Measurements from ENCODE around the gene COX19. TPM values are rescaled to one million over a fixed set of nuclear protein-coding genes. Genes with fewer than 3 reads are reported as not detected.

Gene COX19
- total RNA-seq, 4 donors from 2014 or later: 4.7 to 6.5 (median 5.2) TPM

GRCh38 chr7:996079-996872, 20.9 kb upstream of the COX19 start:
- in situ Hi-C loops (cut with MboI; ENCODE audit: low sequenced_read_pairs in 4 of 4): loop anchor here (10.0 to 25.0 kb wide), 3 partner anchors 49 to 166 kb away; partner anchors contain the start of genes ZFAND2A (in 2 of the 4) and GPR146 (in 1 of the 4)

GRCh38 chr7:995571-995970, 20.2 kb upstream of the COX19 start:
- Histone ChIP-seq H3K27me3 (peaks cover 9 to 25% (median 22%) of the 10 kb centered on the region in 3 donors), H3K4me3 (no peak overlapping the region), H3K36me3 (no peaks in the 10 kb centered on the region), H3K27ac (no peak overlapping the region), H3K4me1 (peaks cover 3% of the 10 kb centered on the region in 2 donors), H3K9me3 (no peaks in the 10 kb centered on the region)
- intact Hi-C loops (cut with DNase I; ENCODE audit: low total_unique reads) (no loop called here), in situ Hi-C loops (cut with MboI; ENCODE audit: low sequenced_read_pairs in 4 of 4) (loop anchor here (10.0 to 25.0 kb wide), 3 partner anchors 49 to 167 kb away; partner anchors contain the start of genes ZFAND2A (in 2 of the 4) and GPR146 (in 1 of the 4))
- TF ChIP-seq CTCF (IDR thresholded peaks at IDR 0.05 in 4 of 5, conservative IDR thresholded peaks at IDR 0.05 in 1 of 5): no peak
- no peak for TF ChIP-seq POLR2A (IDR thresholded peaks at IDR 0.05)
- DNase-seq (no peak), ATAC-seq (no peak)

More at GRCh38 chr7:996079-996872, 20.9 kb upstream of the COX19 start:
- TF ChIP-seq CTCF (IDR thresholded peaks at IDR 0.05 in 4 of 5, conservative IDR thresholded peaks at IDR 0.05 in 1 of 5) (no peak), POLR2A (IDR thresholded peaks at IDR 0.05) (no peak)
- Histone ChIP-seq H3K4me3 (no peak overlapping the region), H3K27ac (no peak overlapping the region), H3K4me1 (peaks cover 3% of the 10 kb centered on the region in 2 donors), H3K9me3 (no peaks in the 10 kb centered on the region), H3K36me3 (no peaks in the 10 kb centered on the region), H3K27me3 (peaks cover 8 to 18% (median 15%) of the 10 kb centered on the region in 3 donors)
- DNase-seq (no peak), ATAC-seq (no peak)
- intact Hi-C loops (cut with DNase I; ENCODE audit: low total_unique reads): no loop called here

GRCh38 chr7:994592-995308, 19.4 kb upstream of the COX19 start:
- H3K27ac ChIP-seq: no peak overlapping the region
- intact Hi-C loops (cut with DNase I; ENCODE audit: low total_unique reads): no loop called here
- H3K9me3 ChIP-seq: no peaks in the 10 kb centered on the region
- TF ChIP-seq CTCF (IDR thresholded peaks at IDR 0.05 in 4 of 5, conservative IDR thresholded peaks at IDR 0.05 in 1 of 5) (no peak), POLR2A (IDR thresholded peaks at IDR 0.05) (no peak)
- peaks cover 12 to 29% (median 26%) of the 10 kb centered on the region in 3 donors for H3K27me3 ChIP-seq
- DNase-seq (no peak), ATAC-seq (no peak)
- no peaks in the 10 kb centered on the region for H3K36me3 ChIP-seq
- in situ Hi-C loops (cut with MboI; ENCODE audit: low sequenced_read_pairs in 4 of 4): loop anchor here (5.0 to 25.0 kb wide), 4 partner anchors 50 to 168 kb away; partner anchors contain the start of genes ZFAND2A (in 2 of the 4) and GPR146 (in 1 of the 4)
- no peak overlapping the region for H3K4me3 ChIP-seq
- peaks cover 3% of the 10 kb centered on the region in 2 donors for H3K4me1 ChIP-seq

GRCh38 chr7:992709-993607, 17.6 kb upstream of the COX19 start:
- Histone ChIP-seq H3K9me3 (no peaks in the 10 kb centered on the region), H3K27ac (no peak overlapping the region), H3K4me3 (no peak overlapping the region), H3K27me3 (peaks cover 28 to 46% (median 44%) of the 10 kb centered on the region in 3 donors), H3K36me3 (no peaks in the 10 kb centered on the region), H3K4me1 (peaks cover 3% of the 10 kb centered on the region in 2 donors)
- peak; percentile 94 to 97 for ATAC-seq
- DNase-seq: peak; percentile 92
- peak; percentile 99 to 100 (median 100) for TF ChIP-seq CTCF (IDR thresholded peaks at IDR 0.05 in 4 of 5, conservative IDR thresholded peaks at IDR 0.05 in 1 of 5)
- no peak for TF ChIP-seq POLR2A (IDR thresholded peaks at IDR 0.05)
- in situ Hi-C loops (cut with MboI; ENCODE audit: low sequenced_read_pairs in 4 of 4) (loop anchor here (5.0 to 25.0 kb wide), 4 partner anchors 52 to 169 kb away; partner anchors contain the start of genes ZFAND2A (in 2 of the 4) and GPR146 (in 1 of the 4)), intact Hi-C loops (cut with DNase I; ENCODE audit: low total_unique reads) (loop anchor here (1.0 kb wide), 2 partner anchors 51 to 72 kb away; partner anchors contain the start of gene GPR146)

Data from gastrocnemius medialis (tissue), 4 donors.